HepG2 (cell line): ENCODE data around the gene LAMA5. TPM values are rescaled to one million over a fixed set of nuclear protein-coding genes. Genes with fewer than 3 reads are reported as not detected.

Experiments
- ATF6 ChIP-seq: sonication (generic); formaldehyde crosslinking; conservative IDR thresholded peaks from 2 replicates; pipeline ENCODE4 v1.4.0; 2020; ENCODE audit warnings: missing genetic modification reagents
- CCDC6 ChIP-seq: sonication (generic); formaldehyde crosslinking; IDR thresholded peaks from 2 replicates; pipeline ENCODE4 v1.8.1; 2022; ENCODE audit warnings: mild to moderate bottlenecking, missing genetic modification reagents, moderate library complexity
- ELF4 ChIP-seq: sonication (generic); formaldehyde crosslinking; IDR thresholded peaks from 2 replicates; pipeline ENCODE4 v1.5.0; 2020; ENCODE audit warnings: missing genetic modification reagents, mild to moderate bottlenecking, moderate library complexity, borderline replicate concordance
- HMGXB3 ChIP-seq: sonication (generic); formaldehyde crosslinking; IDR thresholded peaks from 2 replicates; pipeline ENCODE4 v1.4.0; 2020; ENCODE audit warnings: missing genetic modification reagents, borderline replicate concordance
- JDP2 ChIP-seq: sonication (generic); formaldehyde crosslinking; IDR thresholded peaks from 2 replicates; pipeline ENCODE4 v1.8.1; 2022; ENCODE audit warnings: missing genetic modification reagents, borderline replicate concordance
- MEIS1 ChIP-seq: sonication (generic); formaldehyde crosslinking; IDR thresholded peaks from 2 replicates; pipeline ENCODE4 v1.9.0; 2021; ENCODE audit warnings: mild to moderate bottlenecking, missing genetic modification reagents, moderate library complexity, borderline replicate concordance
- NR2C2 ChIP-seq: sonication (generic); formaldehyde crosslinking; IDR thresholded peaks from 2 replicates; pipeline ENCODE4 v1.4.0; 2020; ENCODE audit warnings: missing genetic modification reagents, mild to moderate bottlenecking, moderate library complexity, borderline replicate concordance
- NRL ChIP-seq: sonication (generic); formaldehyde crosslinking; IDR thresholded peaks from 2 replicates; pipeline ENCODE4 v1.5.0; 2020; ENCODE audit warnings: missing genetic modification reagents, mild to moderate bottlenecking, moderate library complexity, borderline replicate concordance
- RXRA ChIP-seq: sonication (generic); formaldehyde crosslinking; IDR thresholded peaks from 2 replicates; pipeline ENCODE4 v1.5.1; 2020; ENCODE audit warnings: missing genetic modification reagents
- SIN3B ChIP-seq: fragments of 150-350 bp; IDR thresholded peaks from 2 replicates; pipeline ENCODE4 v1.6.1; 2014; ENCODE audit warnings: low read length
- ZNF607 ChIP-seq: sonication (generic); formaldehyde crosslinking; IDR thresholded peaks from 2 replicates; pipeline ENCODE4 v1.5.1; 2020; ENCODE audit warnings: missing genetic modification reagents, mild to moderate bottlenecking, borderline replicate concordance
- ZNF629 ChIP-seq: sonication (generic); formaldehyde crosslinking; conservative IDR thresholded peaks from 2 replicates; pipeline ENCODE4 v1.5.0; 2020; ENCODE audit warnings: missing genetic modification reagents
- ZNF747 ChIP-seq: sonication (generic); formaldehyde crosslinking; IDR thresholded peaks from 2 replicates; pipeline ENCODE4 v1.8.1; 2023; ENCODE audit warnings: missing genetic modification reagents, mild to moderate bottlenecking, borderline replicate concordance
- polyA plus RNA-seq, 8 experiments: library from polyadenylated mRNA; depleted of rRNA in 3 of 8; stranded (reverse) in 7 of 8; unstranded in 1 of 8; fragments of >200 nt; fragmentation: Illumina TruSeq in 4 of 8; extraction: Trizol in 4 of 8; gene quantifications; 2 replicates each; pipeline versions ENCODE4 v1.2.1 to v1.2.3, GENCODE V29; 2011 to 2016; ENCODE audit warnings: low read depth in 4 of 8, missing spikeins in 1 of 8, mixed read lengths in 1 of 8; ENCODE audit not compliant: insufficient read depth in 1 of 8
- total RNA-seq, 5 experiments: library from RNA; depleted of rRNA; stranded (reverse); fragments of >200 nt; fragmentation: Illumina TruSeq; extraction: Trizol; gene quantifications; 2 replicates each; pipeline ENCODE4 v1.2.3, GENCODE V29; 2016; ENCODE audit warnings: low read depth in 1 of 5
- TF ChIP-seq, protein P1 (sequence below): sonication (generic); formaldehyde crosslinking; IDR thresholded peaks from 2 replicates; pipeline ENCODE4 v1.5.1; 2020; ENCODE audit warnings: missing genetic modification reagents, mild to moderate bottlenecking, borderline replicate concordance
- TF ChIP-seq, protein P2 (sequence below): sonication (generic); formaldehyde crosslinking; IDR thresholded peaks from 2 replicates; pipeline ENCODE4 v1.4.0; 2020; ENCODE audit warnings: missing genetic modification reagents, mild to moderate bottlenecking, borderline replicate concordance

The LAMA5 gene
- total and polyA plus RNA-seq, 2 of the 13 experiments (the other 11 are each of a cell fraction or from before 2014, with no cell fraction given): 21.0 to 44.7 TPM

DNA sequence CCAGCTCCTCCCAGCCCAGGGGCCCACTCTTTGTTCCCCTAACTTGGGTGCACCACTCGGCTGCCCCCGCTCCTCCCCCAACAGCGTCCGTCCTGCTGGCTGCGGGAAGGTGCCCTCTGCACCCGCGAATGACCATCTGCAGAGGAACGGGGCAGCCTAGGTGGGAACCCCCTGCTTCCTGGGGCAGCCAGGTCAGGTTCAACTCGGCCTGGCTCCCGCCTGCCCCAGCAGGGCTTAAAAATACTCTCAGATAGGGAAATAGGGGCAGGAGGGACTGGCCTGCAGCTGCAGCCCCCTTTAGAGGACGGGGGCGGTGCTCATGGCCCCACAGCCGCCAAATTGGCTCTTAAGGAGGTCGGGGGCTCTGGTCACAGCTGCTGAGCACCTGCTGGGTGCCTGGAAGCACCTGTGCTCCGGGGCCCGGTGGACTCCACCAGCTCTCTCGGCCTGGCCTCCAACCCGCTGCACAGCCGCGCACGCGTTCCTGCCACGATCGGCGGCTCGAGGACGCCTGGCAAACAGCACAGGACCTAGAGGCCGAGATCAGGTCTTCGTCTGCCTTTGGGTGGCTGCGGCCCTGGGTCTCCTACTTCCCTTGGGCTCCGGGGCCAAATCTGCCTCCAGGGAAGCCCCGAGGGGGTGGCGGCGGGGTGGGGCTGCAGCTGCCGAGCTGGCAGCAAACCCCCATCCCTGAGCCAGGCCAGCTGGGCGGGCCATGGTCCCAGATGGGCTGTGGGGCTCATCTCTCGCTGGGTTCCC, 700 bp upstream of the LAMA5 start (continued):
- TF ChIP-seq MEIS1 (CRISPR knock-in tag): 0 out of 2 replicates have a peak, but pooled peaks have one; percentile 50
- TF ChIP-seq ATF6: 0 out of 2 replicates have a peak, but pooled peaks have one; percentile 65
- TF ChIP-seq HMGXB3: 0 out of 2 replicates have a peak, but pooled peaks have one; percentile 68
- TF ChIP-seq SIN3B: no peak
- peak; percentile 86; the same call in 1 of the 2 replicates for TF ChIP-seq NRL
- peak; percentile 95 for TF ChIP-seq ZNF607 (CRISPR knock-in tag)
- peak; percentile 50; the same call in 1 of the 2 replicates for TF ChIP-seq JDP2 (CRISPR knock-in tag)
- TF ChIP-seq RXRA: peak; percentile 84
- TF ChIP-seq, protein P1, sequence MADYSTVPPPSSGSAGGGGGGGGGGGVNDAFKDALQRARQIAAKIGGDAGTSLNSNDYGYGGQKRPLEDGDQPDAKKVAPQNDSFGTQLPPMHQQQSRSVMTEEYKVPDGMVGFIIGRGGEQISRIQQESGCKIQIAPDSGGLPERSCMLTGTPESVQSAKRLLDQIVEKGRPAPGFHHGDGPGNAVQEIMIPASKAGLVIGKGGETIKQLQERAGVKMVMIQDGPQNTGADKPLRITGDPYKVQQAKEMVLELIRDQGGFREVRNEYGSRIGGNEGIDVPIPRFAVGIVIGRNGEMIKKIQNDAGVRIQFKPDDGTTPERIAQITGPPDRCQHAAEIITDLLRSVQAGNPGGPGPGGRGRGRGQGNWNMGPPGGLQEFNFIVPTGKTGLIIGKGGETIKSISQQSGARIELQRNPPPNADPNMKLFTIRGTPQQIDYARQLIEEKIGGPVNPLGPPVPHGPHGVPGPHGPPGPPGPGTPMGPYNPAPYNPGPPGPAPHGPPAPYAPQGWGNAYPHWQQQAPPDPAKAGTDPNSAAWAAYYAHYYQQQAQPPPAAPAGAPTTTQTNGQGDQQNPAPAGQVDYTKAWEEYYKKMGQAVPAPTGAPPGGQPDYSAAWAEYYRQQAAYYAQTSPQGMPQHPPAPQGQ: no peak
- peak; percentile 79 for TF ChIP-seq NR2C2 (CRISPR knock-in tag)
- peak; percentile 83; the same call in 1 of the 2 replicates for TF ChIP-seq ZNF747 (CRISPR knock-in tag)
- TF ChIP-seq ZNF629 (CRISPR knock-in tag): peak; percentile 43; the same call in 1 of the 2 replicates
- TF ChIP-seq, protein P2, sequence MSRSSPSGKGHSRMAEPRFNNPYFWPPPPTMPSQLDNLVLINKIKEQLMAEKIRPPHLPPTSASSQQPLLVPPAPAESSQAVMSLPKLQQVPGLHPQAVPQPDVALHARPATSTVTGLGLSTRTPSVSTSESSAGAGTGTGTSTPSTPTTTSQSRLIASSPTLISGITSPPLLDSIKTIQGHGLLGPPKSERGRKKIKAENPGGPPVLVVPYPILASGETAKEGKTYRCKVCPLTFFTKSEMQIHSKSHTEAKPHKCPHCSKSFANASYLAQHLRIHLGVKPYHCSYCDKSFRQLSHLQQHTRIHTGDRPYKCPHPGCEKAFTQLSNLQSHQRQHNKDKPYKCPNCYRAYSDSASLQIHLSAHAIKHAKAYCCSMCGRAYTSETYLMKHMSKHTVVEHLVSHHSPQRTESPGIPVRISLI (CRISPR knock-in tag): peak; percentile 14; the same call in 1 of the 2 replicates
- TF ChIP-seq CCDC6 (CRISPR knock-in tag): peak; percentile 14; the same call in 1 of the 2 replicates
- TF ChIP-seq ELF4 (CRISPR knock-in tag): no peak; the same call in none of the 2 replicates
- TF ChIP-seq, all 625 proteins: peak for 347
